Fibroblast of lung (primary cell): ENCODE results near the gene CETN3.

Source experiments
- EZH2 ChIP-seq: IDR thresholded peaks from 2 replicates; pipeline ENCODE4 v1.5.1; 2012; ENCODE audit warnings: low read length, control low read depth, mild to moderate bottlenecking; ENCODE audit errors: missing control alignments
- TF ChIP-seq, protein P1 (sequence below), 2 donors: IDR thresholded peaks in 1 of 2; conservative IDR thresholded peaks in 1 of 2; 1 replicate in 1 of 2; 2 replicates in 1 of 2; pipeline ENCODE4 v1.5.1; 2011 to 2012; ENCODE audit warnings: low read length in 2 of 2, control low read depth in 1 of 2, inconsistent platforms in 1 of 2, low read depth in 1 of 2, mild to moderate bottlenecking in 1 of 2

DNA sequence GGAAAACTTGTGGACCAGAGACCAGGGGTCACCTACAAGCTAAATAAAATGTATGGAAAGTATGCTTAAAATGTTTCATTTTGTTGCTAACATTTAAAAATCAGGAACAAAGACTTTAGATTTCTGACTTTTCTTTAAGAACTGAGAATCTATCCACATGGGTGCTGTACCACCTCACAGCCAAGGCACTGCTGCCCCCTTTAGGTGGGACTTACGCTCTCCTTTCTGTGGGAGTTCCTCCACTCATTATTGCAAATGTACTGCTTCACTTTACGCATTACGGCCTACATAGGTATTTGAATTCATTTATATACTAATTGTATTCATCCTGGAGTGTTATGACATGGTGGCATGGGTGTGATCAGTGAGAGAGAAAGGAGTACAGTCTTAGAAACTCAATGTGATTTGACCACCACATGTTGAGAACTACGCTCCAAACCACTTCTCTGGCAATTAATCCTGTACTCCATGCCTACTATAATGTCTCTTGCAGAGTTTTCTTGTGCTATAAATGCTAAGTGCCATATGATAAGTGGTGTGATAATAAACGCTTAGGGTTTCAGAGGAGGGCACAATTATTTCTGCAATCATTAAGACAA, 24.7 kb upstream of the CETN3 start:
- TF ChIP-seq EZH2 = no peak
- TF ChIP-seq, protein P1, sequence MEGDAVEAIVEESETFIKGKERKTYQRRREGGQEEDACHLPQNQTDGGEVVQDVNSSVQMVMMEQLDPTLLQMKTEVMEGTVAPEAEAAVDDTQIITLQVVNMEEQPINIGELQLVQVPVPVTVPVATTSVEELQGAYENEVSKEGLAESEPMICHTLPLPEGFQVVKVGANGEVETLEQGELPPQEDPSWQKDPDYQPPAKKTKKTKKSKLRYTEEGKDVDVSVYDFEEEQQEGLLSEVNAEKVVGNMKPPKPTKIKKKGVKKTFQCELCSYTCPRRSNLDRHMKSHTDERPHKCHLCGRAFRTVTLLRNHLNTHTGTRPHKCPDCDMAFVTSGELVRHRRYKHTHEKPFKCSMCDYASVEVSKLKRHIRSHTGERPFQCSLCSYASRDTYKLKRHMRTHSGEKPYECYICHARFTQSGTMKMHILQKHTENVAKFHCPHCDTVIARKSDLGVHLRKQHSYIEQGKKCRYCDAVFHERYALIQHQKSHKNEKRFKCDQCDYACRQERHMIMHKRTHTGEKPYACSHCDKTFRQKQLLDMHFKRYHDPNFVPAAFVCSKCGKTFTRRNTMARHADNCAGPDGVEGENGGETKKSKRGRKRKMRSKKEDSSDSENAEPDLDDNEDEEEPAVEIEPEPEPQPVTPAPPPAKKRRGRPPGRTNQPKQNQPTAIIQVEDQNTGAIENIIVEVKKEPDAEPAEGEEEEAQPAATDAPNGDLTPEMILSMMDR (conservative IDR thresholded peaks at IDR 0.05 in 1 of 2, IDR thresholded peaks at IDR 0.05 in 1 of 2; ENCODE audit: low read depth in 1 of 2, low read length in 2 of 2) = peak; percentile 68 to 73
